Nephron progenitor cell (in vitro differentiated cells): Measurements from ENCODE around the gene UBE2J1.
"Not testable (repeated sequence)": the region's sequence is repeated elsewhere in the genome, so short reads cannot be mapped to it uniquely, and the experiment has no call there.

Source experiments
- DNase-seq: peaks from one replicate; pipeline ENCODE4 v3.0.0; 2021
- H3K27ac Mint-ChIP-seq: 2 replicates; pipeline ENCODE4 v1.8.0; 2021; ENCODE audit warnings: mild to moderate bottlenecking, moderate library complexity, mixed read lengths
- H3K27me3 Mint-ChIP-seq: 2 replicates; pipeline ENCODE4 v1.8.0; 2021; ENCODE audit warnings: mild to moderate bottlenecking, low read depth, mixed read lengths; ENCODE audit not compliant: poor library complexity
- H3K36me3 Mint-ChIP-seq: 2 replicates; pipeline ENCODE4 v1.8.0; 2021; ENCODE audit warnings: low read depth, mixed read lengths
- H3K4me1 Mint-ChIP-seq: 2 replicates; pipeline ENCODE4 v1.8.0; 2021; ENCODE audit warnings: mixed read lengths
- H3K4me3 Mint-ChIP-seq: 2 replicates; pipeline ENCODE4 v1.8.0; 2021; ENCODE audit warnings: mild to moderate bottlenecking, moderate library complexity, mixed read lengths
- H3K9me3 Mint-ChIP-seq: 2 replicates; pipeline ENCODE4 v1.8.0; 2021; ENCODE audit warnings: mild to moderate bottlenecking, moderate library complexity, mixed read lengths
- TF ChIP-seq, protein P1 (sequence below): fragments of 200-600 bp; sonication (generic); IDR thresholded peaks from 2 replicates; pipeline ENCODE4 v1.5.0; 2021; ENCODE audit warnings: antibody characterized with exemption

The UBE2J1 gene

DNA sequence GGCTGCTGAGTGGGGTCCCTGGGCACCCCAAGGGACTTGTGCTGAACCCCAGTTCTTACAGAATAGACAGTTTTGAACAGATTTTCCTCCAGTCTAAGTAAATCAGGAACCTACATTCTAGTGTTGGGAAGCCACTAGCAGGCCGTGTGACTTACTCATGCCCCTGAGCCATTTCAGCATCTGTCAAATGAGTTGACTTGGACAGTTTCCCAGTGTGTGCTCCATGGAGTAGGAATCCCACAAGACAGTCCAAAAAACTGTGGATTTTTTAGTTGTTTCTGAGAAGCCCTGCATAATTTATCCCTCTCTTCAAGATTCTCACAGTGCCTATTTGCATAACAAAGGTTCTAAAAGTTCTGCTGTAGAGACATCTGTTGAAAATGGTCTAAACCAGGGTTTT, 39.5 kb downstream of the UBE2J1 start:
- H3K4me1 Mint-ChIP-seq, result peaks cover 20% of the 10 kb centered on the region
- H3K4me3 Mint-ChIP-seq, result no peak overlapping the region
- H3K27me3 Mint-ChIP-seq, result peaks cover under 1% of the 10 kb centered on the region
- TF ChIP-seq, protein P1, sequence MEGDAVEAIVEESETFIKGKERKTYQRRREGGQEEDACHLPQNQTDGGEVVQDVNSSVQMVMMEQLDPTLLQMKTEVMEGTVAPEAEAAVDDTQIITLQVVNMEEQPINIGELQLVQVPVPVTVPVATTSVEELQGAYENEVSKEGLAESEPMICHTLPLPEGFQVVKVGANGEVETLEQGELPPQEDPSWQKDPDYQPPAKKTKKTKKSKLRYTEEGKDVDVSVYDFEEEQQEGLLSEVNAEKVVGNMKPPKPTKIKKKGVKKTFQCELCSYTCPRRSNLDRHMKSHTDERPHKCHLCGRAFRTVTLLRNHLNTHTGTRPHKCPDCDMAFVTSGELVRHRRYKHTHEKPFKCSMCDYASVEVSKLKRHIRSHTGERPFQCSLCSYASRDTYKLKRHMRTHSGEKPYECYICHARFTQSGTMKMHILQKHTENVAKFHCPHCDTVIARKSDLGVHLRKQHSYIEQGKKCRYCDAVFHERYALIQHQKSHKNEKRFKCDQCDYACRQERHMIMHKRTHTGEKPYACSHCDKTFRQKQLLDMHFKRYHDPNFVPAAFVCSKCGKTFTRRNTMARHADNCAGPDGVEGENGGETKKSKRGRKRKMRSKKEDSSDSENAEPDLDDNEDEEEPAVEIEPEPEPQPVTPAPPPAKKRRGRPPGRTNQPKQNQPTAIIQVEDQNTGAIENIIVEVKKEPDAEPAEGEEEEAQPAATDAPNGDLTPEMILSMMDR, result no peak
- DNase-seq, result no peak
- H3K36me3 Mint-ChIP-seq, result peaks cover 14% of the 10 kb centered on the region
- peaks cover under 1% of the 10 kb centered on the region for H3K9me3 Mint-ChIP-seq
- H3K27ac Mint-ChIP-seq, result no peak overlapping the region

DNA sequence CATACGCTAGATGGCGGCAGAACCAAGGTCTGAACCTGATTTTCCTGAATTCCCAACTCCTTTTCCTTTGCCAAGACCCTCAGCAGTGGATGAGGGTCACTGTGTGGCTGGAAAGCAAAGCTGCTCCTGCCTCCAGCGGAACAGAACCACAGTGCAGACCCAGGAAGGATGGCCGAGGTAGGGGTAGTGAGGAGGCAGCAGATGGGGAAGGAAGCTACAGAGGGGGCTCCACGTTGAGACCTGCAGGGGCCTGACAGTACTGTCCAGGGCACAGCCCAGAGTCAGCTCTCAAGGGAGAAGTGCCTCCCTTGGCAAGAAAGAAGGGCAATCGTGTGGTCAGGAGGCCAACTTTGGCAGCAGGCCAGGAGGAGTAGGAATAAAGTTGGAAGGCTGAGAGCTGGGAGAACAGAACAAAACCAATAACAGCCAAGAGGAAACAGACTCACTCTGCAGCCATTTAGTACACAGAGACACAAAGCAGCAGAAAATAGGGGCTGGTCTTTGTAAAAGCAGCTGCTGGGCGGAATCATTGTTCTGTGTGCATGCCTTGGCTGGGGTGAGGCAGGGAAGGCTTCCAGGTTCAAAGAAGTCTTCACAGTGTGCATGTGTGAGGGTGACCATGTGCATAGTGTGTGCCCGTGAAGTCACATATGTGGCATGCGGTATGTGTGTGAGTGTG, 40.5 kb downstream of the UBE2J1 start:
- Mint-ChIP-seq H3K36me3 (peaks cover 6% of the 10 kb centered on the region), H3K27ac (peak overlapping the region; percentile 86), H3K9me3 (no peaks in the 10 kb centered on the region), H3K27me3 (peaks cover 4% of the 10 kb centered on the region), H3K4me3 (no peak overlapping the region), H3K4me1 (peaks cover 20% of the 10 kb centered on the region)
- DNase-seq, result peak; percentile 49
- TF ChIP-seq, protein P1, result peak; percentile 39

DNA sequence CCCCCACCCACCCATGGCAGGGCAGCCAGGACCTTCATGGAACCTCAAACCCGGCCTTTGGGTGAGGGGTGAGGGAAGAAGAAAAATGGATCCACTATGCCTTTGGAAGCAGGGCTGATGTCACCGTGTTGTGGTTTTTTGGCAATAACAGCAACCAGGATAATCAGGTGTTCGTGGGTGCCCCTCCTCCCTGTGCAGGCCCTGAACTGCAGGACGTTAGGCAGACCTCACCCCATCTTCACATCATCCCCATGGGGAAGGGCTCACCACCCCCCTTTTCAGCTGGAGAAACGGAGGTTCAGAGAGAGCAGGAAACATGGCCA, 41.0 kb downstream of the UBE2J1 start:
- H3K36me3 Mint-ChIP-seq, result peaks cover 6% of the 10 kb centered on the region
- H3K4me1 Mint-ChIP-seq, result peaks cover 20% of the 10 kb centered on the region
- DNase-seq, result no peak
- H3K4me3 Mint-ChIP-seq, result no peak overlapping the region
- H3K9me3 Mint-ChIP-seq, result no peaks in the 10 kb centered on the region
- peaks cover 4% of the 10 kb centered on the region for H3K27me3 Mint-ChIP-seq
- peak overlapping the region; percentile 86 for H3K27ac Mint-ChIP-seq
- TF ChIP-seq, protein P1, result no peak

DNA sequence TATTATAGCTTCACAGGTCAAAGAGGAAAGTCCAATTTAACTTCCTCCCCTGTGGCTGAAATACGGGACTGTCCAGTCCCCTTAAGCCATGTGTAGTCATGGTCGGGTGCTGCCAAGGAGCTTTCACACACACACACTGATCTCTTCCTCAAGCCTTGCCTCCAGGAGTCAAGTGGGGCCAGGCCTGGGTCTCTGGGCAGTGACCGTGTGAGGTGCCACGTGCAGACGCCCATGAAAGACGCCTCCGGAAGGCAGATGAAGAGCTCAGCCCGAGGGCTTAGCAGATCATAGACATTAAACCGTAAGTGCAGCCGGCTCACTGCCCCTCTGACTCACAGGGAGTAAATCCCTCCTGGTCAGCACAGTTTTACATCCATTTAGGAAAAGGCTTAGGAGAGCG, 41.6 kb downstream of the UBE2J1 start:
- Mint-ChIP-seq H3K4me3 (no peak overlapping the region), H3K27me3 (peaks cover 4% of the 10 kb centered on the region), H3K27ac (peak overlapping the region; percentile 33), H3K36me3 (peaks cover 3% of the 10 kb centered on the region), H3K9me3 (no peaks in the 10 kb centered on the region), H3K4me1 (peaks cover 20% of the 10 kb centered on the region)
- TF ChIP-seq, protein P1, result no peak
- DNase-seq, result no peak

DNA sequence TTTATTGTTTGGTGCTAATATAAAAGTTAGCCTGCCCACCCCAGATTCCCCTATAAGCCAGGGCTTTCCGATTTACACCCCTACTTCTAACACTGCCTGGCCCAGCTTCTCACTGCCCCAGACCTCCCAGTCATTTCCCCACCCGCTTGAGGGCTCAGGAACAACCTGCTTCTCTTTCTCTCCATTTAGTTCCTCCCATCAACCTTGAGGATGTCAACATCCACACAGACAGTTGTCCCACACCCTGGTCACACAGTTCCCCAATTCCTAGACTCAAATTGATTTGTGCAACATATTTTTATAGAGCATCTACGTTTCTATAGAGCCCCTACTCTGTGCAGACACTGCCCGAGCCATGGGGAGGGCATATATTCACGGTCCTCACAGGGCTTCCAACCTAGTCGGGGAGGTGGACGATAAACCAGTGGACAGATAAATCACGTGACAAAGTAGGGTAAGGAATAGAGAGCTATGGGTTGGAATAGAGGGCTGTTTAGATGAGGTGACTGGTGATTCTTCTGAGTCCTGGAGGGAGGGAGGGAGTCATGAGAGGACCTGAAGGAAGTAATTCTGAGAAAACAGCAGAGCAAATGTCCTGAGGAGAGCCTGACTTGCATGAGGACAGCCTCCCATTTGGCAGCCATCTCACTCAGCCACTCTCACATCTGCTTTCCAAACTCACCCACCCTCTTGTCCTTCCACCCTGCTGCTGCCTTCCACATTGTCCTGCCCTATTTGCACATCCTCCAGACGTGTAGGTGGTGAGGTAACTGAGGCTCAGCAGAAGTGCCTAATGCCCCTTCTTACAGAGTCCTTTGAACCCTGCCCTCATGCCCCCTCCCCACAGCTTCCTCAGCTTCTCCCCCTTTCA, 43.8 kb downstream of the UBE2J1 start:
- H3K4me3 Mint-ChIP-seq, result no peak overlapping the region
- H3K27ac Mint-ChIP-seq, result no peak overlapping the region
- H3K4me1 Mint-ChIP-seq, result peaks cover 20% of the 10 kb centered on the region
- no peak for DNase-seq
- TF ChIP-seq, protein P1, result no peak
- H3K27me3 Mint-ChIP-seq, result peaks cover 7% of the 10 kb centered on the region
- no peaks in the 10 kb centered on the region for H3K36me3 Mint-ChIP-seq
- peaks cover 6% of the 10 kb centered on the region for H3K9me3 Mint-ChIP-seq

DNA sequence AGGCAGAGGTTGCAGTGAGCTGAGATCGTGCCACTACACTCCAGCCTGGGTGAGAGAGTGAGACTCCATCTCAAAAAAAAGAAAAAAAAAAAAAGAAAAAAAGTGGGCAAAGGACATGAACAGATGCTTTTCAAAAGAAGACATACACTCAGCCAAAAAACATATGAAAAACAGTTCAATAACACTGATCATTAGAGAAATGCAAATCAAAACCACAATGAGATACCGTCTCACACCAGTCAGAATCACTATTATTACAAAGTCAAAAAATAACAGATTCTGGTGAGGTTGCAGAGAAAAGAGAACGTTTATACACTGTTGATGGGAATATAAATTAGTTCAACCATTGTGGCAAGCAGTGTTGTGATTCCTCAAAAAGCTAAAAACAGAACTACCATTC, 48.0 kb downstream of the UBE2J1 start:
- not testable (repeated sequence) for H3K4me1 Mint-ChIP-seq, H3K4me3 Mint-ChIP-seq, H3K27ac Mint-ChIP-seq, H3K36me3 Mint-ChIP-seq, DNase-seq, H3K27me3 Mint-ChIP-seq
- H3K9me3 Mint-ChIP-seq, result peaks cover 27% of the 10 kb centered on the region
